Measurements from ENCODE around the gene SH2D1B.
"Not testable (repeated sequence)": the region's sequence is repeated elsewhere in the genome, so short reads cannot be mapped to it uniquely, and the experiment has no call there.

Gene SH2D1B, protein sequence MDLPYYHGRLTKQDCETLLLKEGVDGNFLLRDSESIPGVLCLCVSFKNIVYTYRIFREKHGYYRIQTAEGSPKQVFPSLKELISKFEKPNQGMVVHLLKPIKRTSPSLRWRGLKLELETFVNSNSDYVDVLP

GRCh38 chr1:162412002-162412401 lies at the start of gene SH2D1B:
SH2D1B (minus strand) TSS chr1:162412136; CDS start chr1:162412016, 120 bp downstream.
- no peak for DNase-seq

GRCh38 chr1:162458236-162458635 lies 46.3 kb upstream of the SH2D1B start:
- DNase-seq, result no peak

DNA sequence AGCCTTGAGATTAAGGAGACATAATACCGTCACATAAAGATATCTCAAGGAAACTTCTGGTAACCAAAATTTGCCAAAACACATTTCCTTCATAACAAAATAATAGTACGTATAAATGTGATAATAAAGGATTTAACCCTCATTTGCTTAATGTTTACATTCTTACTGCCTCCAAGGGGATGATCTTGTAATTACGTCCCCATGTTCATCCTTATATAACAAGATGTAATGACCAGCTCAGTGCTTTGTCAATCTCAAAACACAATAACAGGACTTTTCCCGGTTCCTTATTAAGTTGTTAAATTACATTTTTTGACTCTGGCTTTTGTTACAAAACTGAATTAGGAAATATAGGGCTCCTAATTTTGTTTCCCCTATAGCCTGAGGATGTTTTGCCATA lies 44.4 kb upstream of the SH2D1B start:
- DNase-seq, result no peak

DNA sequence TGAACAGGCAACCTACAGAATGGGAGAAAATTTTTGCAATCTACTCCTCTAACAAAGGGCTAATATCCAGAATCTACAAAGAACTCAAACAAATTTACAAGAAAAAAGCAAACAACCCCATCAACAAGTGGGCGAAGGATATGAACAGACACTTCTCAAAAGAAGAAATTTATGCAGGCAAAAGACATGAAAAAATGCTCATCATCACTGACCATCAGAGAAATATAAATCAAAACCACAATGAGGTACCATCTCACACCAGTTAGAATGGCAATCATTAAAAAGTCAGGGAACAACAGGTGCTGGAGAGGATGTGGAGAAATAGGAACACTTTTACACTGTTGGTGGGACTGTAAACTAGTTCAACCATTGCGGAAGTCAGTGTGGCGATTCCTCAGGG lies 42.4 kb upstream of the SH2D1B start:
- DNase-seq, result not testable (repeated sequence)

GRCh38 chr1:162446946-162447345 lies 35.0 kb upstream of the SH2D1B start:
- DNase-seq, result no peak

- DNase-seq, result no peak
These were observed 33.0 kb upstream of the SH2D1B start for GRCh38 chr1:162444903-162445302.

DNA sequence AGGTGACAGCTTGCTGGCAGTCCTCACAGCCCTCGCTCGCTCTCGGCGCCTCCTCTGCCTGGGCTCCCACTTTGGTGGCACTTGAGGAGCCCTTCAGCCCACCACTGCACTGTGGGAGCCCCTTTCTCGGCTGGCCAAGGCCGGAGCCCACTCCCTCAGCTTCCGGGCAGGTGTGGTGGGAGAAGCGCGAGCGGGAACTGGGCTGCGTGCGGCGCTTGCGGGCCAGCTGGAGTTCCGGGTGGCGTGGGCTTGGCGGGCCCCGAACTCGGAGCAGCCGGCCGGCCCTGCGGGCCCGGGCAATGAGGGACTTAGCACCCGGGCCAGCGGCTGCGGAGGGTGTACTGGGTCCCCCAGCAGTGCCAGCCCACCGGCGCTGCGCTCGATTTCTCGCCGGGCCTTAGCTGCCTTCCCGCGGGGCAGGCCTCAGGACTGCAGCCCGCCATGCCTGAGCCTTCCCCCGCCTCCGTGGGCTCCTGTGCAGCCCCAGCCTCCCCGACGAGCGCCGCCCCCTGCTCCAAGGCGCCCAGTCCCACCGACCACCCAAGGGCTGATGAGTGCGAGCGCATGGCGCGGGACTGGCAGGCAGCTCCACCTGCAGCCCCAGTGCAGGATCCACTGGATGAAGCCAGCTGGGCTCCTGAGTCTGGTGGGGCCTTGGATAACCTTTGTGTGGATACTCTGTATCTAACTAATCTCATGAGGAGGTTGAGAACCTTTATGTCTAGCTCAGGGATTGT lies 21.2 kb upstream of the SH2D1B start:
- not testable (repeated sequence) for DNase-seq

DNA sequence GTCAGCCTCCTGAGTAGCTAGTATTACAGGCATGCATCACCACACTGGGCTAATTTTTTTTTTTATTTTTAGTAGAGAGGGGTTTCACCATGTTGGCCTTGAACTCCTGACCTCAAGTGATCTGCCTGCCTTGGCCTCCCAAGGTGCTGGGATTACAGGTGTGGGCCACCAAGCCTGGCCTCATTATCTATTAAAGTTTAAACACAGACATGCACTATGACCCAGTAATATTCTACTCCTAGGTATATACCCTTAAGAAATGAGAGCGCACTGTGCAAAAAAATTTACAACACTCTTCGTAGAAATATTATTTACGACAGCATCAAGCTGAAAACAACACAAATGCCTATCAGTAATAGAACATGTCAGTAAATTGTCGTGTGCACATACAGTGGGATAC lies 18.6 kb upstream of the SH2D1B start:
- no peak for DNase-seq

- no peak for DNase-seq
These were observed 10.9 kb upstream of the SH2D1B start for GRCh38 chr1:162422662-162423375.

- DNase-seq, result no peak
These were observed 9.6 kb upstream of the SH2D1B start for GRCh38 chr1:162421258-162422164.

DNA sequence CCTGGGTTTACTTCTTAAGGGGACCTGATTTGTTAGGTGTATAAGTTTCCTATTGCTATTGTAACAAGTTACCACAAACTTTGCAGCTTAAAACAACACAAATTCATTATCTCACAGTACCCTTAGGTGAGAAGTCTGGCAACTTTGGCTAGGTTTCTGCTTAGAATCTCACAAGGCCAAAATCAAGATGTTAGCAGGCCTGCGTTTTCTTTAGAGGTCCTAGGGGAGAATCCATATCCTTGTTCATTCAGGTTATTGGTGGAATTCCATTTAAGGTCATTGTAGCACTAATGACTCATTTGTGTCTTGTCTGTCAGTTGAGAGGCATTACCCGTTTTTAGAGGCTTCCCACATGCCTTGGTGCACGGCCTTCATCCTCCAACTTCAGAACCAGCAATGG lies 8.2 kb upstream of the SH2D1B start:
- no peak for DNase-seq

- DNase-seq, result not testable (repeated sequence)
These were observed 7.6 kb upstream of the SH2D1B start for GRCh38 chr1:162419450-162419931.

DNA sequence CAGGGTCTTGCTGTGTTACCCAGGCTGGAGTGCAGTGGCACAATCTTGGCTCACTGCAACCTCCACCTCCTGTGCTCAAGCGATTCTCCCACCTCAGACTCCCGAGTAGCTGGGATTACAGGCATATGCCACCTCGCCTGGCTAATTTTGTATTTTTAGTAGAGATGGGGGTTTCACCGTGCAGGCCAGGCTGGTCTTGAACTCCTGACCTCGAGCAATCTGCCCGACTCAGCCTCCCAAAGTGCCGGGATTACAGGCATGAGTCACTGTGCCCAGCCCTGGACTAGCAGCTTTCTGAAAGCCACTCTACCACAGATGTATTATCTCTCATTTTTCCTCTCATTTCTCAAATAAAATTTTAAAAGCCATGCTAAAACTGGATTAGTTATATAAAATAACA lies 6.6 kb upstream of the SH2D1B start:
- DNase-seq, result not testable (repeated sequence)

DNA sequence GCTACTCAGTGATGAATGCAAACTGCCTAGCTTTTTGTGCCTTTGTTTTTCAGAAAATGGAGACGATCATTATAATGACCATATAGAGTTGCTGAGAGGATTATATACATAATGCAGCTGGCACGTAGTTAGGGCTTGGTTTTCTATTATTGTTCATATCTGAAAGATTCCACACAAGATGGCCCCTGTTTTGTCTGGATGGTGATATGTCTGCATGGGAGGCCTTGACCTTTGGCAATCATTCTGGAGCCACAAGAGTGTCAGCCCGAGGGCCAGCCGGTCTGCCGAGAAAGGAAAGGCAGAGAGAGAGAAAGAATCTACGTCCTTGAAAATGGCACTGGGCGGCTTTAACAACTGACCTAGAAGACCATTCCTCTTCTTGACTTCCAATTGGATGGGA lies 5.7 kb upstream of the SH2D1B start:
- DNase-seq, result no peak

DNA sequence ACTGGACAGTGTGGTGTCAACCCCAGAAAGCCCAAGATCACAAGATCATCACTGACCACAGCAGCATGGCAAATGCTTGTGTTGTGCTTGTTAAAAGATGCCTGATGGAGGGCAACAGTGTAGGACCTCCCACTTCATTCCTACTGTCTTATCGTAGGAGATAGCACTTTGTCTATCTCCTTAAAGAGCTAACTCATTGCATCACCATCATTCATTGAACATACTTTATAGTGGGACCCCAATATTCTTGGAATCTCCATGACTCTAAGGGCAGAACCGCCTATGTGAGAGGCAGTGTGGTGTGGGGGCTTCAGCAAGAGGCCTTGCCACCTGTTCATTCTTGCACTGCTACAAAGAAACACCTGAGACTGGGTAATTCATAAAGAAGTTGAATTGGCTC lies 5.0 kb upstream of the SH2D1B start:
- no peak for DNase-seq

- DNase-seq, result no peak
These were observed 4.3 kb upstream of the SH2D1B start for GRCh38 chr1:162416215-162416614.

- no peak for DNase-seq
These were observed 4.4 kb downstream of the SH2D1B start for GRCh38 chr1:162407539-162407938.

DNA sequence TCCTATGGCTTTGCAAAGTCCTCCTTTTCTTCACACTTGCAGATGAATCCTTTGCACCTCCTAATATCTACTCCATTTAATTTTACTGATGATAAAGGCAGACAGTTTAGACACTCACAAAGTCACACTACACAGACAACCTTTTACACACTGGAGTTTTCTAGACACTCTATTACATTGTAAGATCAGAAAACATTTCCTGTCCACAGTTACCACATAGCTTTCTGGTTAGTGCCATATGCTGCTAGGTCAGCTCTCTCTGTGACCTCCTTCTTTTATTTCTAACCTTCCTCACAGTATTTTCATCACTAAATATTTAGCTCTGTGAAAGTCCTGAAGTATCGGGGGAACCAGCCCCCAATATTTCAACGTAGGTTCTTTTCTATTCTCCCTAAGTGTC lies 5.1 kb downstream of the SH2D1B start:
- no peak for DNase-seq

DNA sequence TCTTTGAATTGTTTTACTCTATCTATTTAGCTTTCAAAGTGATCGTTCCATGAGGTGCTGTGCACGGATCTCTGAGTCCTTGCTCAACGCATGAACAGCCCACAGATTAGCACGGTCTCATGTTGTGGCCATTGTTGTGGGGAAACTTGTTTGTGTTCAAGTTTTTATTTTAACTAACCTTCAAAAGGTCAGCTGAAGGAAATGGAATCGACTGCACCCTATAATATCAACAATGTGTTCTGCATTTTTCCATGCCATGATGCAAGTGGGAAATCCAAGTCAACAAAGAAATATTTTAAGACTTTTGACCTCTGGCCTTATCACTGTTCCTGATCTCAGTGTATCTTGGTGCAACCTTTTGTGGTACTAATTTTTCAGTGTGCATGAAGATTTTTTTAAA lies 6.1 kb downstream of the SH2D1B start:
- DNase-seq, result no peak

DNA sequence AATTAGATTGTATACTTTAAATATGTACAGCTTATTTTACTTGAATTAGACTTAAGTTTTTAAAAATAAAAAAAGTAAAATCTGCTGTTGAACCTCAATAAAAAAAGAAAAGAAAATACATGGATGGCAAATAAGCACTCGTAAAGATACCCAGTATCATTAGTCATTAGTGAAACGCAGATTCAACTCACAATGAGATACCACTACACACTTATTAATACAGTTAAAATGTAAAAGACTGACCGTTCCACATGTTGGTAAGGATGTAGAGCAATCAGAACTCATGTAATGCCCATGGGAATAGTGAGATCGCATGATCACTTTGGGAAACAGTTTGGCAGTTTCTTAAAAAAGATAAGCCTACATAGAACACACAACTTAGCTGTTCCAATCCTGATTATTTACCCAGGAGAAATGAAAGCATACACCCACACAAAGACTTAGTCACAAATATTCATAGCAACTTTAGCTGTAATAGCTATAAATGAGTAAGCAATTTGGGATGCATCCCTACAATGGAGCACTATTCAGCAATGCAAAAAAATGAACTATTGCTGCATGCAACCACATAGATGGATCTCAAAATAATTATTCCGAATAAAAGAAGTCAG lies 7.3 kb downstream of the SH2D1B start:
- no peak for DNase-seq

GRCh38 chr1:162400790-162401355 lies 11.1 kb downstream of the SH2D1B start:
- no peak for DNase-seq

GRCh38 chr1:162398999-162399580 lies 12.8 kb downstream of the SH2D1B start:
- no peak for DNase-seq

All from stimulated activated CD4-positive, alpha-beta T cell treated with anti-CD3 and anti-CD28 coated beads, Interleukin-12 subunit alpha, Interleukin-12 subunit beta, amount 100 ng/mL, for 4 hours (primary cell).